Endothelial cell (in vitro differentiated cells): Measurements from ENCODE around the gene SERPINA5. TPM values are rescaled to one million over a fixed set of nuclear protein-coding genes. Genes with fewer than 3 reads are reported as not detected.

Source experiments
- DNase-seq: peaks from one replicate; pipeline ENCODE4 v3.0.0; 2021; ENCODE audit warnings: low spot score
- H3K27ac Mint-ChIP-seq: one replicate; pipeline ENCODE4 v1.8.0; 2021; ENCODE audit warnings: mixed read lengths, inconsistent platforms; ENCODE audit not compliant: unreplicated experiment
- H3K27me3 Mint-ChIP-seq: one replicate; pipeline ENCODE4 v1.8.0; 2021; ENCODE audit warnings: mild to moderate bottlenecking, moderate library complexity, mixed read lengths, inconsistent platforms; ENCODE audit not compliant: unreplicated experiment
- H3K36me3 Mint-ChIP-seq: one replicate; pipeline ENCODE4 v1.8.0; 2021; ENCODE audit warnings: mild to moderate bottlenecking, low read depth, mixed read lengths, inconsistent platforms; ENCODE audit not compliant: unreplicated experiment
- H3K4me1 Mint-ChIP-seq: one replicate; pipeline ENCODE4 v1.8.0; 2021; ENCODE audit warnings: mild to moderate bottlenecking, mixed read lengths, inconsistent platforms; ENCODE audit not compliant: unreplicated experiment
- H3K4me3 Mint-ChIP-seq: one replicate; pipeline ENCODE4 v1.8.0; 2021; ENCODE audit warnings: mild to moderate bottlenecking, mixed read lengths, inconsistent platforms; ENCODE audit not compliant: unreplicated experiment
- H3K9me3 Mint-ChIP-seq: one replicate; pipeline ENCODE4 v1.8.0; 2021; ENCODE audit warnings: mixed read lengths, inconsistent platforms; ENCODE audit not compliant: unreplicated experiment
- total RNA-seq: library from RNA; stranded (reverse); fragmentation: NEBNext Ultra II Directional; extraction: Animal tissue kit (Norgen Biotek cat#: 25700); gene quantifications from one replicate; pipeline ENCODE4 v1.2.1, GENCODE V29; 2021; ENCODE audit not compliant: unreplicated experiment
- TF ChIP-seq, protein P1 (sequence below): fragments of 200-600 bp; sonication (generic); IDR thresholded peaks from one replicate; pipeline ENCODE4 v1.5.0; 2021; ENCODE audit warnings: antibody characterized with exemption; ENCODE audit not compliant: unreplicated experiment

SERPINA5 gene
- total RNA-seq, 1 donor from 2014 or later, result 0.26 TPM

DNA sequence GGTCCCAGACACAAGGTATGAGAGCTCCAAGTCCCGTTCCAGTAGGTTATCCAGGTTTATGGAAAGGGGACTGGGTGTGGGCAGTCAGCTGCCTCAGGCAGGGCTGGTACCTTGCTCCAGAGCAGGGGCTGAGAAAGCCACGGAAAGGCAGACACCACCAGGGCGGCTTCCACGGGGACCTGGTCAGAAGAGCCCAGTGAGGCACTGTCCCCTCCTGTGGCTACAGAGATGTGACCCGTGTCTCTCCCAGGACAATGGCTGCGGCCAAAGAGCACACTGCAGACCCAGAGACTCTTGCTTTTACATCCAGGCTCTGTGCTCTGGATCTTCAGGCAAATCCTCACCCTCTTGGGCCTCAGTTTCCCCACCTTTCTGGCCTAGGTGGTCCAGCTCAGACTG, 11.2 kb upstream of the SERPINA5 start:
- Mint-ChIP-seq H3K36me3 (no peaks in the 10 kb centered on the region), H3K4me3 (no peak overlapping the region), H3K9me3 (no peaks in the 10 kb centered on the region), H3K27ac (no peak overlapping the region), H3K27me3 (peaks cover 2% of the 10 kb centered on the region), H3K4me1 (no peaks in the 10 kb centered on the region)
- TF ChIP-seq, protein P1, sequence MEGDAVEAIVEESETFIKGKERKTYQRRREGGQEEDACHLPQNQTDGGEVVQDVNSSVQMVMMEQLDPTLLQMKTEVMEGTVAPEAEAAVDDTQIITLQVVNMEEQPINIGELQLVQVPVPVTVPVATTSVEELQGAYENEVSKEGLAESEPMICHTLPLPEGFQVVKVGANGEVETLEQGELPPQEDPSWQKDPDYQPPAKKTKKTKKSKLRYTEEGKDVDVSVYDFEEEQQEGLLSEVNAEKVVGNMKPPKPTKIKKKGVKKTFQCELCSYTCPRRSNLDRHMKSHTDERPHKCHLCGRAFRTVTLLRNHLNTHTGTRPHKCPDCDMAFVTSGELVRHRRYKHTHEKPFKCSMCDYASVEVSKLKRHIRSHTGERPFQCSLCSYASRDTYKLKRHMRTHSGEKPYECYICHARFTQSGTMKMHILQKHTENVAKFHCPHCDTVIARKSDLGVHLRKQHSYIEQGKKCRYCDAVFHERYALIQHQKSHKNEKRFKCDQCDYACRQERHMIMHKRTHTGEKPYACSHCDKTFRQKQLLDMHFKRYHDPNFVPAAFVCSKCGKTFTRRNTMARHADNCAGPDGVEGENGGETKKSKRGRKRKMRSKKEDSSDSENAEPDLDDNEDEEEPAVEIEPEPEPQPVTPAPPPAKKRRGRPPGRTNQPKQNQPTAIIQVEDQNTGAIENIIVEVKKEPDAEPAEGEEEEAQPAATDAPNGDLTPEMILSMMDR, result no peak
- DNase-seq, result no peak

DNA sequence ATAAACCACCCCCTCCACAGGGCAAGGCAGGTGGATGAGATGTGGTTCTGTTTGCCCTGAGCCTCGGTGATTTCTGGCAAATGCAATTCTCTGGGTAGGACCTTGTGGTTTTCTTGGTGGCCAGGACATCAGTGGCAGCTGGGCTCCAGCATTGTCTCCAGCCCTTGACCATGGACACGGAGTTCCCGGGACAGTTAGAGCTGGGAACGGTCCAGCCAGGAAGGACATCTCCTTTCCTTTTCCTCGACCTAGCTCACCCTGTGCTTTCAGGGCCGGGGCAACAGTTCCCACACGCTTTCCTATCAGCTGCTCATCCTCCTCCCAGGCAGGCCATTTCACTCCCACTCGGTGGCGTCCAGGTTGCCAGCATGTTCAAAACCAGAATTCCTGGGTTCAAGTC, 10.8 kb upstream of the SERPINA5 start:
- Mint-ChIP-seq H3K9me3 (no peaks in the 10 kb centered on the region), H3K36me3 (no peaks in the 10 kb centered on the region), H3K4me3 (no peak overlapping the region), H3K27ac (no peak overlapping the region), H3K27me3 (peaks cover 2% of the 10 kb centered on the region), H3K4me1 (no peaks in the 10 kb centered on the region)
- no peak for DNase-seq
- TF ChIP-seq, protein P1, result no peak

DNA sequence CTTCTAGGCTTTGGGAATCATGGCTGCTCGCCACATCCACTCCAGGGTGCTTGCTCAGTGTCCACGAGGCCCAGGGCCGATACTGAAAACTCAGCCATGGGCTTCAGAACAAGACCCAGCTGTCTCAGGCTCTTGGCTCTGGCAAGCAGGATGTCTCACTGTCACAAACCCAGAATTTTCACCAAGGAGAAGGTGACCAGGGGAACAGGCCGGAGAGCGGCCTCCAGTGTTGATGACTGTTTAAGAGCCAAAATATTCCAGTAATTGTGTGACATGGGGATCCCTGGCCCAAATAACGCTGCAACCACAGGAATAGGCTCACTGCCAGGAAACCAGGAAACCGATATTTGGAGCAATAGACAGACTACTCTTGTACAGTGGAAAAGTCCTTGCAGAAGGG, 9.8 kb upstream of the SERPINA5 start:
- peaks cover 2% of the 10 kb centered on the region for H3K27me3 Mint-ChIP-seq
- H3K4me3 Mint-ChIP-seq, result no peak overlapping the region
- H3K4me1 Mint-ChIP-seq, result no peaks in the 10 kb centered on the region
- no peak overlapping the region for H3K27ac Mint-ChIP-seq
- TF ChIP-seq, protein P1, result no peak
- no peaks in the 10 kb centered on the region for H3K9me3 Mint-ChIP-seq
- no peak for DNase-seq
- no peaks in the 10 kb centered on the region for H3K36me3 Mint-ChIP-seq

DNA sequence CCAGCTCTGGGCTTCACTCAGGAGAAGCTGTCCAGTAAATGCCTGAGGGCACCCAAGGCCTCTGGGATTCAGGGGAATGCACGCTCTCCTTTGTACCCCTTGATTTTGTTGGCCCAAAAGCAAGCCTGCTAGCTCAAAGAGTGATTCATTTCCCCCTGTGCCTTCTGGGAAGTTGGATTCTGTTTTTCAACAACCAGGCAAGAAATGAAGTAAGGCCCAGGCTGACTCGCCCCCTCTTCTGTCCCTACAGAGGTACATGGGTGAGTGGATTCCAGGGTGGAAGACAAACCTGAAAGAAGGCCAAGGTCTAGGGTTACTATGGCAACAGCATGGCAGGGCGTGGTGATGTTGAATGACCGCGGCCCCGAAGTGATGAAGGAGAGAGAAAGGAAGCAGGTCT, 9.3 kb upstream of the SERPINA5 start:
- no peak for DNase-seq
- Mint-ChIP-seq H3K4me3 (no peak overlapping the region), H3K9me3 (no peaks in the 10 kb centered on the region), H3K27me3 (peaks cover 2% of the 10 kb centered on the region), H3K27ac (no peak overlapping the region), H3K4me1 (no peaks in the 10 kb centered on the region), H3K36me3 (no peaks in the 10 kb centered on the region)
- TF ChIP-seq, protein P1, result no peak

DNA sequence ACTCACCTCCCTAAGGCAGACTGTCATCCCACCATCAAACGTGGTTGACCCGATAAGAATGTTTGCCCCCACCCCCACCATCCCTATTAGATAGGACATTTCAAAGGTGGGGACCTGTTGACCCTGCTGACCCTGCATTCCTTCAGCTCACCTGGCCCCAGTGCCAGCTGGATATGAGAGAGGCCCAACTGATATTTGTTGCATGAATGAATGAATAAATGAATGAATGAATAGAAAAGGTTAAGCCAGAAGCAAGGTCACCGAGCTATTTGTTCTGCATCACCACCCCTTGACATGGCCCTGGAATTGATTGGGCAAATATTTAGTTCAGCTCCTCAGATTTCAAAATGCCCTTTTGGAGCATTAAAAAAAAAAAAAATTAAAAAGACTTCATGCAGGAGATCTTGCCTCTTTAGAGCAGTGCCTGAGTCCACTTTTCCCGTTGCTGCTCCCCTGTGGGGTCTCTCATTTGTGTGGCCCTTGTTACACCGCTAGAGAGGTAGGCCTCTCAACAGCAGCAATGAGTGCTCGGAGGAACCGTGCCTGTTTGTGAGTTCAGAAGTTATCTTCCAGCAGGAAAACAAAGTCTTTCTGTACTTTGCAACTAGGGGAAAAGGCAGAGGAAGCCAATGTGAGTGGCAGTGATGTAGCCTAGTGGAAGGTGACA, 8.5 kb upstream of the SERPINA5 start:
- Mint-ChIP-seq H3K4me3 (no peak overlapping the region), H3K9me3 (no peaks in the 10 kb centered on the region), H3K36me3 (no peaks in the 10 kb centered on the region), H3K4me1 (no peaks in the 10 kb centered on the region), H3K27ac (no peak overlapping the region), H3K27me3 (peaks cover 2% of the 10 kb centered on the region)
- no peak for DNase-seq
- TF ChIP-seq, protein P1, result no peak
